Measurements from ENCODE around the gene NLRP13. TPM values are rescaled to one million over a fixed set of nuclear protein-coding genes. Genes with fewer than 3 reads are reported as not detected.

Gene NLRP13
- total RNA-seq, 4 donors from 2014 or later = not detected

GRCh38 chr19:55927991-55928390 lies 4.1 kb downstream of the NLRP13 start:
- Histone ChIP-seq H3K4me1 (no peaks in the 10 kb centered on the region), H3K27me3 (no peaks in the 10 kb centered on the region), H3K36me3 (no peaks in the 10 kb centered on the region), H3K27ac (no peak overlapping the region), H3K9me3 (no peaks in the 10 kb centered on the region), H3K4me3 (no peak overlapping the region)
- TF ChIP-seq POLR2A (IDR thresholded peaks at IDR 0.05) (no peak), EP300 (IDR thresholded peaks at IDR 0.05; ENCODE audit: low read depth) (no peak), POLR2AphosphoS5 (IDR thresholded peaks at IDR 0.05) (no peak)
- TF ChIP-seq, protein P1, sequence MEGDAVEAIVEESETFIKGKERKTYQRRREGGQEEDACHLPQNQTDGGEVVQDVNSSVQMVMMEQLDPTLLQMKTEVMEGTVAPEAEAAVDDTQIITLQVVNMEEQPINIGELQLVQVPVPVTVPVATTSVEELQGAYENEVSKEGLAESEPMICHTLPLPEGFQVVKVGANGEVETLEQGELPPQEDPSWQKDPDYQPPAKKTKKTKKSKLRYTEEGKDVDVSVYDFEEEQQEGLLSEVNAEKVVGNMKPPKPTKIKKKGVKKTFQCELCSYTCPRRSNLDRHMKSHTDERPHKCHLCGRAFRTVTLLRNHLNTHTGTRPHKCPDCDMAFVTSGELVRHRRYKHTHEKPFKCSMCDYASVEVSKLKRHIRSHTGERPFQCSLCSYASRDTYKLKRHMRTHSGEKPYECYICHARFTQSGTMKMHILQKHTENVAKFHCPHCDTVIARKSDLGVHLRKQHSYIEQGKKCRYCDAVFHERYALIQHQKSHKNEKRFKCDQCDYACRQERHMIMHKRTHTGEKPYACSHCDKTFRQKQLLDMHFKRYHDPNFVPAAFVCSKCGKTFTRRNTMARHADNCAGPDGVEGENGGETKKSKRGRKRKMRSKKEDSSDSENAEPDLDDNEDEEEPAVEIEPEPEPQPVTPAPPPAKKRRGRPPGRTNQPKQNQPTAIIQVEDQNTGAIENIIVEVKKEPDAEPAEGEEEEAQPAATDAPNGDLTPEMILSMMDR (IDR thresholded peaks at IDR 0.05) = no peak
- intact Hi-C loops (cut with DNase I; ENCODE audit: low total_unique reads) (no loop called here), in situ Hi-C loops (cut with MboI; ENCODE audit: low pct_ligation_motif_present in 1 of 4, low pct_unique_long_range_greater_than_20kb in 1 of 4, low sequenced_read_pairs in 3 of 4) (no loop called here)
- DNase-seq = no peak
- WGBS, 2 donors (ENCODE audit: low coverage in 1 of 2) = 80% methylated on average over 8 of the region's 8 CpGs; no CpG with 5 or more reads in 1 of the 2 donors

DNA sequence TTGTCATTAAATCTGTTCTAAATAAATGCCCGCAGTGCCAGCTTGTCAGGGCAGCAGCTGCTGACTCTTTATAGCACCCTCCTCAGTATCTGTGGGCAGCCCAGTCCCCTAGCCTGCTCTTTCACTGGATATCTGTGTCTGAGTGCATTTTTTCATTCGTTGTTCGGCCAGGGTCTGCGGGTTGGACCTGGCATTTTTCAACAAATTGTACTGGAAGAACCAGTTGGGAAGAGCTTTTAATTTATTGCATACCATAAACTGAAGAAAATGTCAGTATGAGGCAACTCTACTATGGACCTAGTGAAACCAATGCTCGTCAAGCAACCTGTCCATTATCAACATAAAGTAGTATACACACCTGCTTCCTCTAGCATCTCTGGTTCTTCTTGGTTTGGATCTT lies 8.6 kb downstream of the NLRP13 start:
- Histone ChIP-seq H3K4me1 (no peaks in the 10 kb centered on the region), H3K27me3 (no peaks in the 10 kb centered on the region), H3K27ac (no peak overlapping the region), H3K4me3 (no peak overlapping the region), H3K9me3 (peaks cover 0 to 10% of the 10 kb centered on the region in 2 donors), H3K36me3 (no peaks in the 10 kb centered on the region)
- DNase-seq = no peak
- in situ Hi-C loops (cut with MboI; ENCODE audit: low pct_ligation_motif_present in 1 of 4, low pct_unique_long_range_greater_than_20kb in 1 of 4, low sequenced_read_pairs in 3 of 4) = no loop called here
- intact Hi-C loops (cut with DNase I; ENCODE audit: low total_unique reads) = no loop called here
- WGBS, 2 donors (ENCODE audit: low coverage in 1 of 2) = 60 to 73% methylated on average over 1 to 5 of the region's 5 CpGs
- TF ChIP-seq POLR2A (IDR thresholded peaks at IDR 0.05) = no peak
- no peak for TF ChIP-seq EP300 (IDR thresholded peaks at IDR 0.05; ENCODE audit: low read depth)
- TF ChIP-seq, protein P1 (IDR thresholded peaks at IDR 0.05) = no peak
- no peak for TF ChIP-seq POLR2AphosphoS5 (IDR thresholded peaks at IDR 0.05)

GRCh38 chr19:55913643-55914268 lies 18.4 kb downstream of the NLRP13 start:
- TF ChIP-seq POLR2A (IDR thresholded peaks at IDR 0.05) = no peak
- TF ChIP-seq, protein P1 (IDR thresholded peaks at IDR 0.05) = peak in 2 of 5 experiments; percentile 12 to 16
- intact Hi-C loops (cut with DNase I; ENCODE audit: low total_unique reads) (no loop called here), in situ Hi-C loops (cut with MboI; ENCODE audit: low pct_ligation_motif_present in 1 of 4, low pct_unique_long_range_greater_than_20kb in 1 of 4, low sequenced_read_pairs in 3 of 4) (no loop called here)
- no peak overlapping the region for H3K4me3 ChIP-seq
- DNase-seq = no peak
- 57 to 100% methylated on average over 1 to 9 of the region's 9 CpGs for WGBS, 2 donors (ENCODE audit: low coverage in 1 of 2)
- no peaks in the 10 kb centered on the region for H3K9me3 ChIP-seq
- H3K27ac ChIP-seq = no peak overlapping the region
- no peaks in the 10 kb centered on the region for H3K36me3 ChIP-seq
- no peaks in the 10 kb centered on the region for H3K4me1 ChIP-seq
- H3K27me3 ChIP-seq = no peaks in the 10 kb centered on the region

DNA sequence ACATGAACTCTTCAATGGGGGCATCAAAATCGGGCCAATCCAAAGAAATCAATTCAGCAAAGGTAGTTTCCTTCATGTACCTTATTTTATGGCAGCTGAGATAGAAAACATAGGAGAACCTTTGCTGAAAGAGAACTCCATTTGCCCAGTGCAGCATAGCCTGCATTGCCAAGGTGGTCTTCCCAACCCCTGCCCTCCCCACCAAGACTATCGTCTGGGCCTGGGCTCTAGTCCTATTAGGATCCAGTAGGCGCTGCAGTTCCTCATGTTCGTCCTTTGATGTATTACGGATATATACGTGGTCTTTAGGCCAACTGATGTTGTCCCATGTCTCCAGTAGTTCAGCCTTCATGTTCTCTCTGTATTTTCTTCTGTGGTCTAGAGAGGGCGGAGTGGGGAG lies 19.2 kb downstream of the NLRP13 start:
- H3K27ac ChIP-seq = no peak overlapping the region
- H3K4me3 ChIP-seq = no peak overlapping the region
- H3K27me3 ChIP-seq = no peaks in the 10 kb centered on the region
- no peak for TF ChIP-seq EP300 (IDR thresholded peaks at IDR 0.05; ENCODE audit: low read depth)
- TF ChIP-seq, protein P1 (IDR thresholded peaks at IDR 0.05) = no peak
- TF ChIP-seq POLR2AphosphoS5 (IDR thresholded peaks at IDR 0.05) = no peak
- TF ChIP-seq POLR2A (IDR thresholded peaks at IDR 0.05) = no peak
- no peaks in the 10 kb centered on the region for H3K9me3 ChIP-seq
- no peaks in the 10 kb centered on the region for H3K36me3 ChIP-seq
- no peak for DNase-seq
- WGBS, 2 donors (ENCODE audit: low coverage in 1 of 2) = 78 to 91% methylated on average over 6 to 7 of the region's 7 CpGs
- in situ Hi-C loops (cut with MboI; ENCODE audit: low pct_ligation_motif_present in 1 of 4, low pct_unique_long_range_greater_than_20kb in 1 of 4, low sequenced_read_pairs in 3 of 4) (no loop called here), intact Hi-C loops (cut with DNase I; ENCODE audit: low total_unique reads) (no loop called here)
- no peaks in the 10 kb centered on the region for H3K4me1 ChIP-seq

All from transverse colon (tissue), 4 donors.